HL-60 (cell line): Measurements from ENCODE around the gene PLA1A.

ENCODE experiments used
- DNase-seq, 2 experiments: peaks; one replicate each; pipeline ENCODE4 v3.0.0-alpha.2; 2010 to 2020; ENCODE audit warnings: low read depth in 1 of 2, low spot score in 1 of 2
- H3K27ac ChIP-seq: fragments of 250-450 bp; sonication (Bioruptor Pico); replicated peaks from 2 replicates; pipeline ENCODE4 v1.5.1; 2020; ENCODE audit warnings: mild to moderate bottlenecking, moderate library complexity
- H3K27me3 ChIP-seq: fragments of 250-450 bp; sonication (Bioruptor Pico); 2 replicates; pipeline ENCODE4 v1.5.1; 2021; ENCODE audit warnings: mild to moderate bottlenecking, moderate library complexity; ENCODE audit not compliant: insufficient read depth, poor library complexity, severe bottlenecking
- H3K4me3 ChIP-seq: replicated peaks from 2 replicates; pipeline ENCODE4 v1.5.1; 2011; ENCODE audit warnings: mild to moderate bottlenecking, control low read depth, low read length; ENCODE audit not compliant: insufficient read depth
- CTCF ChIP-seq: IDR thresholded peaks from one replicate; pipeline ENCODE4 v1.5.1; 2011; ENCODE audit warnings: low read length, control low read depth, inconsistent platforms; ENCODE audit not compliant: insufficient read depth
- GABPA ChIP-seq: IDR thresholded peaks from 2 replicates; pipeline ENCODE4 v1.6.1; 2012; ENCODE audit warnings: low read depth
- POLR2AphosphoS5 ChIP-seq: IDR thresholded peaks from 2 replicates; pipeline ENCODE4 v1.6.1; 2012; ENCODE audit warnings: low read depth
- REST ChIP-seq: IDR thresholded peaks from 2 replicates; pipeline ENCODE4 v1.6.1; 2012; ENCODE audit warnings: low read depth; ENCODE audit not compliant: insufficient replicate concordance
- SPI1 ChIP-seq: IDR thresholded peaks from 2 replicates; pipeline ENCODE4 v1.6.1; 2012; ENCODE audit warnings: low read depth, mild to moderate bottlenecking, borderline replicate concordance

Gene PLA1A

GRCh38 chr3:119626196-119626595, 28.5 kb downstream of the PLA1A start:
- Histone ChIP-seq H3K27ac (no peak overlapping the region), H3K4me3 (no peak overlapping the region), H3K27me3 (no peaks in the 10 kb centered on the region)
- TF ChIP-seq REST: no peak
- no peak for TF ChIP-seq SPI1
- no peak for TF ChIP-seq POLR2AphosphoS5
- no peak for TF ChIP-seq CTCF
- no peak for TF ChIP-seq GABPA
- no peak for DNase-seq

GRCh38 chr3:119627461-119627860, 29.8 kb downstream of the PLA1A start:
- Histone ChIP-seq H3K4me3 (no peak overlapping the region), H3K27me3 (no peaks in the 10 kb centered on the region), H3K27ac (peak overlapping the region; percentile 62)
- peak in 1 of 2 experiments; percentile 71 for DNase-seq
- TF ChIP-seq SPI1 (peak; percentile 44; the same call in 1 of the 2 replicates), GABPA (no peak), REST (no peak), CTCF (no peak), POLR2AphosphoS5 (no peak)

- DNase-seq: peak in 1 of 2 experiments; percentile 72
- TF ChIP-seq SPI1 (0 out of 2 replicates have a peak, but pooled peaks have one; percentile 13), CTCF (no peak)
- no peak overlapping the region; the same call in 1 of the 2 replicates for H3K27ac ChIP-seq
- H3K27me3 ChIP-seq: no peaks in the 10 kb centered on the region
- no peak overlapping the region for H3K4me3 ChIP-seq
These were observed 30.7 kb downstream of the PLA1A start for GRCh38 chr3:119628390-119628789.

GRCh38 chr3:119628816-119629445, 31.2 kb downstream of the PLA1A start:
- TF ChIP-seq GABPA: no peak
- TF ChIP-seq REST: no peak
- TF ChIP-seq SPI1: no peak
- TF ChIP-seq POLR2AphosphoS5: no peak
- TF ChIP-seq CTCF: no peak
- no peak for DNase-seq
- Histone ChIP-seq H3K27me3 (no peaks in the 10 kb centered on the region), H3K4me3 (no peak overlapping the region), H3K27ac (no peak overlapping the region)
